ENCODE results near the gene TSSK6.

TSSK6 gene

DNA sequence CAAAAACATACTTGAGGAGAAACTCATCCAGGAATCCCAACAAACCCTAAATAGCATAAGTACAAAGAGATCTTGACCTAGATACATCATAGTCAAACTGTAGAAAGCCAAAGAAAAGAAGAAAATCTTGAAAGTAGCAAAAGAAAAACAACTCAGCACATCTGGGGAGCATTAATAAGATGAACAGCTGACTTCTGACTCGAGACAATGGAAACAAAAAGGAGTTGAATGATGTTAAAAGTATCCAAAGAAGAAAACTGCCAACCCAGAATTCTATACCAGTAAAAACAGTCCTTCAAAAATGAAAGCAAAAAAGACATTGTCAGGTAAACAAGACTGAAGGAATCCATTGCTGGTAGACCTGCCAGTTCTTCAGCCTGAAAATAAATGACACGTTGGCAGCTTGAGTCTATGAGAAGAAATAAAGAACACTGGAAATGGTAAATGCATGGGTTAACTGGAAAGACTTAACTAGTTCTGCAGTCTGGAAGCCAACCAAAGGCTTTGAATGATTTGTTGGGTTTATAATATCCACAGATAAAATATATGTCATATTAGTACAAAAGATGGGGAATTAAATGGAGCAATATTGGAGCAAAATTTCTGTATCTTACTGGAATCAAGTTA, 46.8 kb downstream of the TSSK6 start:
- H3K36me3 ChIP-seq (replicated peaks; ENCODE audit: low read depth, low read length) = peaks cover 61% of the 10 kb centered on the region
- H3K4me2 ChIP-seq (ENCODE audit: low read length) = no peak overlapping the region
- no peak overlapping the region for H3K9ac ChIP-seq (ENCODE audit: low read length)
- H3K79me2 ChIP-seq (ENCODE audit: low read length) = peaks cover 63% of the 10 kb centered on the region
- no peak overlapping the region for H2AFZ ChIP-seq (ENCODE audit: low read depth, low read length)
- H3K4me3 ChIP-seq (ENCODE audit: low read length) = no peak overlapping the region
- TF ChIP-seq, protein P1, sequence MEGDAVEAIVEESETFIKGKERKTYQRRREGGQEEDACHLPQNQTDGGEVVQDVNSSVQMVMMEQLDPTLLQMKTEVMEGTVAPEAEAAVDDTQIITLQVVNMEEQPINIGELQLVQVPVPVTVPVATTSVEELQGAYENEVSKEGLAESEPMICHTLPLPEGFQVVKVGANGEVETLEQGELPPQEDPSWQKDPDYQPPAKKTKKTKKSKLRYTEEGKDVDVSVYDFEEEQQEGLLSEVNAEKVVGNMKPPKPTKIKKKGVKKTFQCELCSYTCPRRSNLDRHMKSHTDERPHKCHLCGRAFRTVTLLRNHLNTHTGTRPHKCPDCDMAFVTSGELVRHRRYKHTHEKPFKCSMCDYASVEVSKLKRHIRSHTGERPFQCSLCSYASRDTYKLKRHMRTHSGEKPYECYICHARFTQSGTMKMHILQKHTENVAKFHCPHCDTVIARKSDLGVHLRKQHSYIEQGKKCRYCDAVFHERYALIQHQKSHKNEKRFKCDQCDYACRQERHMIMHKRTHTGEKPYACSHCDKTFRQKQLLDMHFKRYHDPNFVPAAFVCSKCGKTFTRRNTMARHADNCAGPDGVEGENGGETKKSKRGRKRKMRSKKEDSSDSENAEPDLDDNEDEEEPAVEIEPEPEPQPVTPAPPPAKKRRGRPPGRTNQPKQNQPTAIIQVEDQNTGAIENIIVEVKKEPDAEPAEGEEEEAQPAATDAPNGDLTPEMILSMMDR (IDR thresholded peaks at IDR 0.05; ENCODE audit: low read depth, low read length) = no peak
- TF ChIP-seq EZH2phosphoT487 (IDR thresholded peaks at IDR 0.05; ENCODE audit: low read depth) = no peak
- H3K4me1 ChIP-seq (ENCODE audit: low read length) = peaks cover 17% of the 10 kb centered on the region
- no peak overlapping the region for H3K27ac ChIP-seq (ENCODE audit: low read length)
- peaks cover 24% of the 10 kb centered on the region for H4K20me1 ChIP-seq (ENCODE audit: insufficient read depth, low read length)
- H3K9me3 ChIP-seq (ENCODE audit: insufficient read depth, low read length) = peaks cover 17% of the 10 kb centered on the region
- H3K27me3 ChIP-seq (ENCODE audit: low read depth, low read length) = no peaks in the 10 kb centered on the region

DNA sequence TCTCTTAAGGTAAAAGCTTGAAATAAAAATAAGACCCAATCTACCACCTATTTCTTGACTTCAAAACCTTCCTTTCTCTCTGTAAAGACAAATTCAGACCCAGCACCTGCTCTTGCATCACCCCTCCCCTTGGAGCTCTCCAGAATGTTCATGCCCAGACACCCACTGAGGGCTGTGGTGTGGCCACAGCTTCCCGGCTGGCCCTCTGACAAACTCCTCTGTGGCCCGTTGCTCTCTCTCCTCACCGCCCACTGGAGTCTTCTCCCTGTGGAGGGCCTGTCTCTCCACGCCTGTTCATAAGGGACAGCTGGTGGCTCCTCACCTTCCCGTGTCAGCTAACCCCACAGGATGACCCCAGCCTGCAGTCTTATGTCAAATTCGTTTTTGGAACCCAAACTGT, 49.1 kb downstream of the TSSK6 start:
- peaks cover 35% of the 10 kb centered on the region for H4K20me1 ChIP-seq (ENCODE audit: insufficient read depth, low read length)
- H3K4me1 ChIP-seq (ENCODE audit: low read length) = peaks cover 18% of the 10 kb centered on the region
- H3K9me3 ChIP-seq (ENCODE audit: insufficient read depth, low read length) = peaks cover 17% of the 10 kb centered on the region
- peaks cover 56% of the 10 kb centered on the region for H3K36me3 ChIP-seq (replicated peaks; ENCODE audit: low read depth, low read length)
- H3K27ac ChIP-seq (ENCODE audit: low read length) = no peak overlapping the region
- no peak overlapping the region for H3K9ac ChIP-seq (ENCODE audit: low read length)
- H3K27me3 ChIP-seq (ENCODE audit: low read depth, low read length) = no peaks in the 10 kb centered on the region
- no peak overlapping the region for H3K4me3 ChIP-seq (ENCODE audit: low read length)
- no peak overlapping the region for H2AFZ ChIP-seq (ENCODE audit: low read depth, low read length)
- TF ChIP-seq, protein P1 (IDR thresholded peaks at IDR 0.05; ENCODE audit: low read depth, low read length) = no peak
- TF ChIP-seq EZH2phosphoT487 (IDR thresholded peaks at IDR 0.05; ENCODE audit: low read depth) = no peak
- H3K4me2 ChIP-seq (ENCODE audit: low read length) = no peak overlapping the region
- H3K79me2 ChIP-seq (ENCODE audit: low read length) = peaks cover 64% of the 10 kb centered on the region

DNA sequence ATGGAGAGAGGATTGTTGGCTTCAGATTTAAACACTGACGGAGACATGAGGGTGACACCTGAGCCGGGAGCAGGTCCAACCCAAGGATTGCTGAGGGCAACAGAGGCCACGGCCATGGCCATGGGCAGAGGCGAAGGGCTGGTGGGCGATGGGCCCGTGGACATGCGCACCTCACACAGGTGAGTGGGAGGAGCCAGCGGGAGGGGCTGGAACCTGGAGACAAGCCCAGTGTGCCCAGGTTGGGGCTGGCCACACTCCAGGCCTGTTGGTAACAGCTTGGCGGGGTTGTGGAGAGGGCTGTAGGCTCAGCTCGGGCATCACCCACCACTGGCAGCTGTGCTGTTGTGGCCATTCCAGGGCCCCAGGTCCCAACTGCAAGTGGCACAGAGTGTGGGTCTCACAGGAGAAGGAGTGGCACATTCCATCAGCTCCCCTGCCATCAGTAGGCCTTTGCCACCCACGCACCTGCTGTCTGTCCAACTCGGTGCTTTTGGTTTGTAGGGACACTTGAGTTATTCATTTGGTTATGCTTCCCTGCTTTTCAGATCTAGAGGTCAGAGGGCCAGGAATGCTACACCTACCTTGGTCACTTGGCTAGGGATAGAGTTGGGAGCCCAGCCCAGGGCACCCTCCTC, 49.8 kb downstream of the TSSK6 start:
- Histone ChIP-seq H3K27ac (ENCODE audit: low read length) (no peak overlapping the region), H3K36me3 (replicated peaks; ENCODE audit: low read depth, low read length) (peaks cover 56% of the 10 kb centered on the region)

More for the DNA sequence above, 49.8 kb downstream of the TSSK6 start:
- Histone ChIP-seq H2AFZ (ENCODE audit: low read depth, low read length) (no peak overlapping the region), H3K27me3 (ENCODE audit: low read depth, low read length) (no peaks in the 10 kb centered on the region), H3K9ac (ENCODE audit: low read length) (no peak overlapping the region), H3K4me1 (ENCODE audit: low read length) (peaks cover 16% of the 10 kb centered on the region), H3K4me2 (ENCODE audit: low read length) (no peak overlapping the region), H4K20me1 (ENCODE audit: insufficient read depth, low read length) (peaks cover 42% of the 10 kb centered on the region), H3K9me3 (ENCODE audit: insufficient read depth, low read length) (peaks cover 17% of the 10 kb centered on the region), H3K79me2 (ENCODE audit: low read length) (peaks cover 64% of the 10 kb centered on the region), H3K4me3 (ENCODE audit: low read length) (no peak overlapping the region)
- TF ChIP-seq, protein P1 (IDR thresholded peaks at IDR 0.05; ENCODE audit: low read depth, low read length) = no peak
- TF ChIP-seq EZH2phosphoT487 (IDR thresholded peaks at IDR 0.05; ENCODE audit: low read depth) = no peak
